HG03565 (cell line): Measurements from ENCODE around the gene TERT.
"Not testable (repeated sequence)": the region's sequence is repeated elsewhere in the genome, so short reads cannot be mapped to it uniquely, and the experiment has no call there.

Experiments
- ATAC-seq: cut with Tn5 transposase; IDR thresholded peaks from one replicate; pipeline ENCODE4 v1.9.1; 2021; ENCODE audit warnings: mild to moderate bottlenecking, moderate library complexity; ENCODE audit not compliant: unreplicated experiment

TERT gene

GRCh38 chr5:1331861-1332405 lies 37.1 kb upstream of the TERT start:
- ATAC-seq: no peak

DNA sequence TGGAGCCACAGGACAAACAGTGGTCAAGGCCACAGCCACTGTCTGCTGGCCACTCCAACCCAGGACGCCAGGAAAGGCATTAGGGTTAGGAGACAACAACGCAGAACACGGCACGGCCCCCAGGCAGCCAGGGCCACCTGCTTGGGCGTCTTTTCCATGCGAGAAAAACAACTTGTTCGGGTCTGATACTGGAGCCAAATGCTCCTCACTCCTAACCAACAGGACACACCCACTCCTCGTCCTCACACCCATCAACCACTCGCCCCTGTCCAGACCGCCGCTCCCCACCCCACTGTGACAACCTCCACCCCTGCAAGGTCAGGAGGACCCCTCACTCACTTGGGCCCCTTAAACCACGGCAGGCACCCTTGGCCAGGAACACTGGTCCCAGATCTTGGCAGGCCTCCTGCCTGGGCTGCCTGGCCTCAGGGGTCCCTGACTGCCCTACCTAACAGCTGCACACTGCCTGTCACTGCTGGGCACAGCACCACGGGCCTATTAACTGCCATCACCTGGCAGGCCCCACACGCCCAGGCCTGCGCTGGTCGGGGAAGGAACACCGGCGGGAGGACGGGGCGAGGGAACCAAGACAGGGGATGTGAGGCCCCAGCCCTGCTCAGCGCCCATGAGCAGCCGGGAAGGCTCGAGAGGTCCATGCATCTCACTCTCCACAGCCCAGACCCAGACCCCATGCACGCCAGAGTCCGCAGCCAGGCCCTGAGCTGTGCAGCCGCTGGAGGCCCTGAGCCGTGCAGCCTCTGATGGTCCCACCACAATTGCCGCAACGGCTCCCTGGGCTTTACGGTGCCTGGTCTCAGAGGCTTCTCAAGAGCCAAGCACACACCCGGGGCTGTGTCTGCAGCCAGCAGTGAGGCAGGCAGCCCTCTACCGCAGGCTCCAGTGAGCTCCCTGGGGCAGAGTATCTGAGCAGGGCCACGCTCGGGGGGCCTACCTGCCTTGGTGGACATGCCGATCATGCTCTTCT lies 36.3 kb upstream of the TERT start:
- ATAC-seq: no peak

- ATAC-seq: no peak
Observed at GRCh38 chr5:1330146-1330846, 35.4 kb upstream of the TERT start.

- ATAC-seq: no peak
Observed at GRCh38 chr5:1329111-1329579, 34.3 kb upstream of the TERT start.

GRCh38 chr5:1328237-1329110 lies 33.6 kb upstream of the TERT start:
- not testable (repeated sequence) for ATAC-seq

GRCh38 chr5:1326901-1327756 lies 32.3 kb upstream of the TERT start:
- not testable (repeated sequence) for ATAC-seq

DNA sequence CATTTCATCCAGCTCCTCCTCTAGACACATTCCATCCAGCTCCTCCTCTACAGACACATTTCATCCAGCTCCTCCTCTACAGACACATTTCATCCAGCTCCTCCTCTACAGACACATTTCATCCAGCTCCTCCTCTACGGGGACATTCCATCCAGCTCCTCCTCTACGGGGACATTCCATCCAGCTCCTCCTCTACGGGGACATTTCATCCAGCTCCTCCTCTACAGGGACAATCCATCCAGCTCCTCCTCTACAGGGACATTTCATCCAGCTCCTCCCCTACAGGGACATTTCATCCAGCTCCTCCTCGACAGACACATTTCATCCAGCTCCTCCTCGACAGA lies 31.6 kb upstream of the TERT start:
- not testable (repeated sequence) for ATAC-seq

- no peak for ATAC-seq
Observed at GRCh38 chr5:1325870-1326531, 31.1 kb upstream of the TERT start.

- ATAC-seq: no peak
Observed at GRCh38 chr5:1325191-1325741, 30.4 kb upstream of the TERT start.

DNA sequence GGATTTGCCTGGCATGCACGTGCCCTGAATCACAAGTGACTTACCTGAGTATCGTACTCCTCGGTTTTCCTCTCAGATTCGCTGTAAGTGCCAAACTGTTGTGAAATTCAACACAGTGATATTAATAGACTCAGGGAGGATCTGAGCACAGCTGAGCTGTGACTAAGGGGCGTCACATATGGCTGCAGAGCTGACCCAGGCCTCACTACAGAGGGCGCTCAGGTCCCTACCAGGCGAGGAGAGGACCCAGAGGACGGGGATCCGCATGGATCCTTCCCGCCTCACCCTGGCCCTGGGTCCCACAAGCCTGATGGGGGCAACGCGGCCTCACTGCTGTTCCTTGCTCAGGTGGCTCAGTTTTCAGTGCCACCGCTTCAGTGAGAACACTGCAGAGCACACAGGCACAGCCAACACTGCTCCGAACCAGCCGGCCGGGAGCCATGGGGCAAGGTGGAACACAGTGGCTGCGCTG lies 29.9 kb upstream of the TERT start:
- no peak for ATAC-seq

GRCh38 chr5:1324301-1324700 lies 29.4 kb upstream of the TERT start:
- ATAC-seq: no peak

GRCh38 chr5:1323803-1324173 lies 28.9 kb upstream of the TERT start:
- no peak for ATAC-seq

DNA sequence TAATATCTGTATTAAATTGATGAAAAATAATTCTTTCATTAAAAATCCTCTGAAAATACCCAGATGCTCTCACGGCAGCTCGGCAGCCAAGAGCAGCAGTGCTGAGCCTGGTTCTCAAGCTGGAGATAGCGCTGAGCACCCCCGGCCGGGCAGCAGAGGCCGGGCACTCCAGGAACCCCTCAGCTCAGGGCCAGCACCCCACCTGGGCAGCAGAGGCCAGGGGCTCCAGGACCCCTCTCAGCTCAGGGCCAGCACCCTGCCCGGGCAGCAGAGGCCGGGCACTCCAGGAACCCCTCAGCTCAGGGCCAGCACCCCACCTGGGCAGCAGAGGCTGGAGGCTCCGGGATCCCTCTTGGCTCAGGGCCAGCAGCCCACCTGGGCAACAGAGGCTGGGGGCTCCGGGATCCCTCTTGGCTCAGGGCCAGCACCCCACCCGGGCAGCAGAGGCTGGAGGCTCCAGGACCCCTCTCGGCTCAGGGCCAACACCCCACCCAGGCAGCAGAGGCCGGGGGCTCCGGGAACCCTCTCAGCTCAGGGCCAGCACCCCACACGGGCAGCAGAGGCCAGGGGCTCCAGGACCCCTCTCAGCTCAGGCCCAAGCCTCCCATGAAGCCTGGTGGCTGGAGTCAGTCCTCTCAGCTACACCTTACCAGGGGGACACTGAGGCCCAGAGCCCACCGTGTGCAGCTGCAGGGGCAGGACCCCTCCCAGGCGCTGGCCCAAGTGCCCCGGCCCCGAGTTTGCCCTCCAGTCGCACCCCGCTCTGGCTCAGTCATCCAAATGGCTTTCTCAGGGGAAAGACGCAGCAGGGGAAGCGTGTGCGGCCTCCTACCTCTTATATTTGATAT lies 28.3 kb upstream of the TERT start:
- ATAC-seq: no peak

DNA sequence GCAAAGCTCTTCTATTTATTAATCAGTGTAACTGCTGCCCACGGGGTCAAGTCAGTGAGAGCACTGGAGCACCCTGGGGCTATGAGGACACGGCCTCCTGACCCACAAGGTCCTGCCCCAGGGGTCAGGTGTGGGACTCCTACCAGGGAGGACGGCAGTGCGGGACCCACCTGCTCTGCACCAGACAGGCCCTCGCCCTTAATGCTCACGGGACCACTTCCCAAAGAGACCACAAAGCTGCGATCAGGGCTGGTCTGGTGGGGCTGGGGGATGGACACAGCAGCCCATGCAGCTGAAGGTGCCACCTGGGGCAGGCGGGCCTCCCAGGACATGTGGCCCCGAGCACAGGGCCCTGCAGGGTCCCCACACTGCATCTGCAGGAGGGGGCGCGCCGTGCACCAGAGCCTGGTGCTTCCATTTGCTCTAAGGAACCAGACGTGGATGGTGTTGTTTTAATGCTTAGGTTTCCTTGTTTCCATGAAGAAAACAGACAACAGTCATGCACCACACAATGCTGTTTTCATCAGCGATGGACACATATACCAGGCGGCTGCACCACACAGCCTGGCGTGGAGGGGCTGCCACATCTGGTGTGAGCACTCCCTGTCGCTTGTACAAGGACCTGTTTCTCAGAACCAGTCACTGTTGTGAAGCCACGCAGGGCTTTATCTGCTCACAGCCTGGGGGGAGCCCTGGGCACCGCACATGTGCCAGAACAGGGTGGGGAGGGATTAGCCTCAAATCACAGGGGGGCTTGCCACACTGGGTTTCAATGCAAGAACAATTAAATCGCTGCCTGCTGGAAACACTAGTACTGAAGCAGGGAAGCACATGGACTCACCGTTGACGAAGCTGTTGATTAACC lies 27.4 kb upstream of the TERT start:
- no peak for ATAC-seq

- no peak for ATAC-seq
Observed at GRCh38 chr5:1321576-1321975, 26.7 kb upstream of the TERT start.

DNA sequence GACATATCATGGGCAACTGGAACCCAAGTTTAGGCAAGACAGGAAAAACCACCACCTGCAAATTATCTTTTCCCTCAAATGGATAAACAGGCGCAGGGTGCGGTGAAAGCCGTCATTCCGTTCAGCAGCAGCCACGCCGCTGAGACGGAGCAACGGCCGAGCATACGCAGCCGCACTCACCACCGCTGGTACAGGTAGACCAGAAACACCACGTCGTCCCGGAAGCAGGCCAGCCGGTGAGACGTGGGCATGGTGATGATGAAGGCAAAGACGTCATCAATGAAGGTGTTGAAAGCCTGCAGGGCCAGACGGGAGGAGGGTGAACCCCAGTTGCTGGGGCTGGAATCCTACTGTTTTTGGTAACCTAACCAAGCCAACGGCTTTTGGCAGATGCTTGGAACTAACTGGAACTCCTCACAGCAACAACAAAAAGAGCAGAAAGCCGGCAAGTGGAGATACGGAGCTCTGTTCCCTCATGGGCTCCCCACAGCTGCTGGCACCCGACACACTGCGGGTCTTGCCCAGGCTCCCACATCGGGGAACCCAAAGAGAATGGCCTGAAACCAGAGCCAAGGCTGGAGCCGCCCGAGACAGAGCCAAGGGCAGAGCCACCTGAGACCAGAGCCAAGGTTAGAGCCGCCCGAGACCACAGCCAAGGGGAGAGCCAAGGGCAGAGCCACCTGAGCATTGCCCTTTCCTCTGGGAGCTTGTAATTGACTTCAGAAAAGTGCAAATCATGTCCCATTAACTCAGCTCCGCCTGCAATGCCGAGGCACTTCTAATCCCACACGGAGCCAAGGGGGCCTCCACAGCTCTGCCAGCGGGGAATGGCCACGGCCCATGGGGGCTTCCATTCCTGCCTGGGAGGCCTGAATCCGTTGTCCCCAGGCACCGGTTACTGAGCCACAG lies 25.8 kb upstream of the TERT start:
- no peak for ATAC-seq
